ENCODE results near the gene LRRC1.

- TF ChIP-seq CTCF (IDR thresholded peaks at IDR 0.05) (no peak), POLR2A (IDR thresholded peaks at IDR 0.05) (no peak)
Measured at GRCh38 chr6:53967415-53967814, 172.6 kb downstream of the LRRC1 start.

All from thyroid gland (tissue), 4 donors.